ENCODE measurements around the gene CLSTN2.

- TF ChIP-seq CTCF (IDR thresholded peaks at IDR 0.05), result no peak
- TF ChIP-seq POLR2A (IDR thresholded peaks at IDR 0.05), result no peak
These were observed 574.5 kb downstream of the CLSTN2 start for GRCh38 chr3:140509534-140509933.
